Stimulated activated CD8-positive, alpha-beta memory T cell treated with anti-CD3 and anti-CD28 coated beads, Interleukin-15, amount 100 ng/mL, for 48 hours (primary cell): Measurements from ENCODE around the gene ADCYAP1.

ENCODE experiments used
- DNase-seq, 2 donors: peaks; one replicate each; pipeline ENCODE4 v3.0.0-alpha.2; 2020; ENCODE audit warnings: low read depth in 2 of 2

Gene ADCYAP1

DNA sequence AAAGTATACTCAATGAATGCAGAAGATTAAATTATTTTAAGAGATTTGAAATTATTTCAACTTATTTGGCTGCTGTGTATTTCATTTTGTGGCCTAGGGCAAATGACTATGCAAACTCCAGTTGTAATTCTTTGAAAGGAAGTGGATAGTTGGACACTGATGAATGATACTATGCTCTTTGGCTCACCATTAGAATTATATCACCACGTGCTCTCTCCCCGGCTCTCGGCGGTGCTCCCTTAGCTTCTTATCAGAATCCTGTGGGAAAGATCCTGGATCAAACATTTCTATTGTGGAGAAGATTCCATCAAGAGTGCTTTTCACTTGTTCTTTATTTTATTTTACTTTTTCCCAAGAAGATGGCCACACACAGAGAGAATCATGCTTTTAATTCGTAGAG, 55.2 kb downstream of the ADCYAP1 start:
- DNase-seq = no peak
